Renal cortex interstitium (tissue), 11 donors: ENCODE measurements around the gene OSBPL3. TPM values are rescaled to one million over a fixed set of nuclear protein-coding genes. Genes with fewer than 3 reads are reported as not detected.
"Not testable (repeated sequence)": the region's sequence is repeated elsewhere in the genome, so short reads cannot be mapped to it uniquely, and the experiment has no call there.

Experiments used
- DNase-seq, 11 donors: peaks; one replicate each; pipeline ENCODE4 v3.0.0-alpha.2; 2013; ENCODE audit warnings: low read depth in 9 of 11, low spot score in 4 of 11; ENCODE audit errors: extremely low read depth in 1 of 11
- polyA plus RNA-seq, 3 donors: library from polyadenylated mRNA; unstranded; fragments of 120-200 nt; gene quantifications; one replicate each; pipeline ENCODE4 v1.2.1, GENCODE V29; 2013; ENCODE audit not compliant: insufficient read length in 3 of 3

OSBPL3 gene
- polyA plus RNA-seq, 3 donors: 14.3 to 30.2 (median 19.8) TPM

DNA sequence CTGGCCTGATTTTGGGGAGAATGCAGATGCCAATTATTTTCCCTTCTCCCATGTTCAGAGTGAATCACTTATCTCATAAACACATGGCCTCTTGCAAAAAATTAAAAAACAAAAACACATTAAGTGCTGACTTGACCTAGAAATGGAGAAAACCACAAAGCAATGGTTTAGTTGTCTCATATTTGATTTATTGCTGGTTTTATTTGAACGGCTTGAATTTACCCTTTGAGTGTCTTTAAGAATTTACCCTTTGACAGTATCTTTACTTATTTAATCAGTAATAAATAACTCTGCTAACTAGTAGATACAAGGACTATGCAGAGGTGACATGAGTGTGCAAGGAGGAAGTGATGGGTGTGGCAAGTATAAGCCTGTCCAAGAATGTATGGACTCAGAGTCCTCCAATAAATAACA is 154.6 kb downstream of the OSBPL3 start:
- no peak for DNase-seq

GRCh38 chr7:24824896-24825295 is 155.1 kb downstream of the OSBPL3 start:
- no peak for DNase-seq

- DNase-seq: no peak
These were observed 155.6 kb downstream of the OSBPL3 start for GRCh38 chr7:24824400-24824799.

DNA sequence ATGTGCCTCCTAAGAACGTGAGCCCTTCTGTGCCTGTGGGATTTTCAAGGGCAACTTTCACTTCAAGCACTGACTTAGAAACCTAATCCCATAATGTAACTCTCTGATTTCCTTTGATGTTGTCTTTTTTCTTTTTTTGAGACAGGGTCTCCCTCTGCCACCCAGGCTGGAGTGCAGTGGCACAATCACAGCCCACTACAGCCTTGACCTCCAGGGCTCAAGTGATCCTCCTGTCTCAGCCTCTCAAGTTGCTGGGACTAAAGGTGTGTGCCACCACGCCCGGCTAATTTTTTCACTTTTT is 158.3 kb downstream of the OSBPL3 start:
- DNase-seq: no peak

- DNase-seq: no peak
These were observed 158.8 kb downstream of the OSBPL3 start for GRCh38 chr7:24821045-24821753.

- DNase-seq: no peak
These were observed 159.3 kb downstream of the OSBPL3 start for GRCh38 chr7:24820730-24821044.

- peak; percentile 58 to 88 (median 78) for DNase-seq
These were observed 159.9 kb downstream of the OSBPL3 start for GRCh38 chr7:24819916-24820689.

- DNase-seq: no peak
These were observed 162.6 kb downstream of the OSBPL3 start for GRCh38 chr7:24817339-24817738.

DNA sequence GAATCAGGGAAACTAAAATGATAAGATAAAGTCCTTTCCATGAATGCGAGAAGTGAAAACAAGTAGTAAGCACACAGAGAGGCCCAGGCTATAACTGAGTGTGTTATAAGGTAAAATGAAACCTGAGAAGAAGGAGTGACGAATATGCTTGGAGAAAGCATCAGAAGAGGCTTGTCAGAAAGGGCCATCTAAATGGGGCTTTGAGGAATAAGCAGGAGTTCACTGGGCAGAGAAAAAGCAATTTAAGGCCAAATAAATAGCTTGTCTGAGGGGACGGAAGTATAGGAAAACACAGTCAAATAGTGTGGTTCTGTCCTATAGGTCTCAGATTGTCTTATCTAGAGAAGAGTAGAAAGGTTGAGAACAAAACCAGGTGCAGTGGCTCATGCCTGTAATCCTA is 163.1 kb downstream of the OSBPL3 start:
- no peak for DNase-seq

DNA sequence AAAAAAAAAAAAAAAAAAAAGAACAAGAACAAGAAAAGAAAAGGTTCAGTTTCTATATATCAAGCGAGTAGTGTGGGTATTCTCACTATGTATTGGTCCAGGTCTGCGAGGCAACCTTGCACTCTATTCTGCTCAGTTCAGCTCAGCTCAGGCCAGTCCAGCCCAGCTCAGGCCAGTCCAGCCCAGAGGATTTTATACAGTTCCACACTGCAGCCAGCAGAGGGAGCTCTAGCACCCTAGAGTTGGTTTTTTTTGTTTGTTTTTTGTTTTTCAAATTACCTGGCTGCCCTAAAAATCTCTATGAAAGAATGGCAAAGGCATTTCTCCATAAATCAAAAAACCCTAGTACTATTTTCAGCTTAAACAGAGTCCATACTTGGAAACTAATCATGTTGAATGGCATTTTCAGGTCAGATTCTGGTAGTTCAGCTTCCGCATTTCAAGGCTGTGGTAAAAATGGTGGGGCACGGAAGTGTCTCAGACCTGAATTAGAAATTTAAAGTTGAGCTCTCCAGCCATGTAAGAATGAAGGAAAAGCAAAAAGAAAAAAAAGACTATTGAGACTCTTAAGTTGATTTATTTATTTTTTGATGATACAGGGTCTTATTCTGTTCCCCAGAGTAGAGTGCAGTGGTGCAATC is 167.6 kb downstream of the OSBPL3 start:
- DNase-seq: peak; percentile 18 to 45 (median 38)

DNA sequence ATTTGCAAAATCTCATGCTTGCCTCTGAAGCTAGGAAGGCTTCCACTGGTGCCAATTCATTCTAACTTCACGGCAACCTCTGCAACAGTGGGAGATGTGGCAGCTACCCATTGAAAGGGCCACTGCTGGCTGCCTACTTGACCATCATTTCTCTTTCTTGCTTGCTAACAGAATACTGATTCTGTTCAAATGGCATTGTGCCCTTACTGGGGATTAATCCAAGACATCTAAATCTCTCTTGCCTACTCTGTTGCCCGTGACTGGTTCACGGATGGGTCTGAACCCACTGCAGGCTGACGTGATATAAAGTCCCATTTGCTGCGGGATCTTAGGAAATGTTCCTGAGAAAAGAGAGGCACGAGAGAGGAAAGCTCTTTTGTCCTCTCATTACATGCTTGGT is 171.5 kb downstream of the OSBPL3 start:
- DNase-seq: no peak

DNA sequence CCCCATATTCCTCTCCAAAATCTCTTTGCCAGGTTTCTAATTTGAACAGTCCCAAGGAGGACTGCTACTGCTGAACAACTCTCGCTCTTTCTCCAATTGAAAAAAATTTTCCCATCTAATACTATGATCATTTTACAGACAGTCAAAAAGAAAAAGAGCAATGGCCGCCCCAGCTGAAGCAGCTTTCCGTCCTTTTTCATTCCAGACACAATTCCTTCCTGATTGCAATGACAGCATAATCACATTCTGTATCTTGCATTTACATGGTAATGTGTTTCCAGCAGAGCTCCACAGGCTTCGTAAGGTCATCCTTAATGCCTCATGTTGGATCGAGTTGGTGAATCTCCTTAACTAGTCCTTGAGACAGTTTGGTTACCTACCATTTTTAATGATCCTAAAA is 177.7 kb downstream of the OSBPL3 start:
- DNase-seq: no peak

GRCh38 chr7:24801883-24802282 is 178.1 kb downstream of the OSBPL3 start:
- DNase-seq: no peak

- no peak for DNase-seq
These were observed 179.3 kb downstream of the OSBPL3 start for GRCh38 chr7:24800667-24801066.

GRCh38 chr7:24800073-24800472 is 179.9 kb downstream of the OSBPL3 start:
- no peak for DNase-seq

- DNase-seq: no peak
These were observed 180.5 kb downstream of the OSBPL3 start for GRCh38 chr7:24799506-24799905.

- DNase-seq: no peak
These were observed 181.7 kb downstream of the OSBPL3 start for GRCh38 chr7:24798261-24798660.

- no peak for DNase-seq
These were observed 182.7 kb downstream of the OSBPL3 start for GRCh38 chr7:24797270-24797669.

GRCh38 chr7:24795407-24795767 is 184.6 kb downstream of the OSBPL3 start:
- DNase-seq: no peak

- DNase-seq: not testable (repeated sequence)
These were observed 185.1 kb downstream of the OSBPL3 start for GRCh38 chr7:24794751-24795406.
